ENCODE results near the gene PTBP3. TPM values are rescaled to one million over a fixed set of nuclear protein-coding genes. Genes with fewer than 3 reads are reported as not detected.
A peak's percentile ranks its signal among the peaks of the same experiment; 100 is the strongest.

Gene PTBP3
- total and polyA plus RNA-seq, 2 experiments from 2014 or later: 14.7 to 26.5 TPM

GRCh38 chr9:112249277-112249676 lies 84.1 kb downstream of the PTBP3 start:
- Histone ChIP-seq H3K9me3 (ENCODE audit: low read depth) (no peaks in the 10 kb centered on the region), H3K79me2 (ENCODE audit: insufficient read depth) (peaks cover 54% of the 10 kb centered on the region), H2AFZ (no peak overlapping the region), H3K27me3 (replicated peaks; ENCODE audit: insufficient read depth) (no peaks in the 10 kb centered on the region), H3K4me1 (ENCODE audit: insufficient read depth) (peaks cover 37% of the 10 kb centered on the region), H4K20me1 (ENCODE audit: insufficient read depth) (no peaks in the 10 kb centered on the region), H3F3A (ENCODE audit: insufficient read depth) (peaks cover 42% of the 10 kb centered on the region), H3K9ac (peak overlapping the region; percentile 6; the same call in 1 of the 2 replicates), H3K36me3 (ENCODE audit: low read depth) (peaks cover 14% of the 10 kb centered on the region; the same call in 1 of the 2 replicates), H3K9me2 (ENCODE audit: insufficient read depth) (no peaks in the 10 kb centered on the region), H3K4me3 (peak overlapping the region; percentile 54), H3K27ac (peak overlapping the region; percentile 64), H3K4me2 (ENCODE audit: unreplicated experiment) (peak overlapping the region; percentile 79)
- no peak for TF ChIP-seq EZH2phosphoT487 (IDR thresholded peaks at IDR 0.05; ENCODE audit: insufficient read depth, low read depth)
- TF ChIP-seq EZH2 (IDR thresholded peaks at IDR 0.05; ENCODE audit: insufficient read depth, poor library complexity, severe bottlenecking): no peak
- in situ Hi-C loops (cut with MboI): no loop called here
- DNase-seq: peak; percentile 55
- WGBS, 2 experiments (ENCODE audit: low coverage in 1 of 2, low lambda C conversion rate in 2 of 2, missing lambda C conversion rate in 2 of 2): 84 to 91% methylated on average over 1 of the region's 1 CpG

- in situ Hi-C loops (cut with MboI): no loop called here
Observed at GRCh38 chr9:112248722-112249121, 84.7 kb downstream of the PTBP3 start.

GRCh38 chr9:112247090-112247489 lies 86.3 kb downstream of the PTBP3 start:
- Histone ChIP-seq H3K36me3 (ENCODE audit: low read depth) (peaks cover 7% of the 10 kb centered on the region; the same call in 1 of the 2 replicates), H3K79me2 (ENCODE audit: insufficient read depth) (peaks cover 56% of the 10 kb centered on the region), H4K20me1 (ENCODE audit: insufficient read depth) (no peaks in the 10 kb centered on the region), H3K27ac (no peak overlapping the region), H3K4me1 (ENCODE audit: insufficient read depth) (peaks cover 30% of the 10 kb centered on the region), H3K4me3 (no peak overlapping the region), H3K4me2 (ENCODE audit: unreplicated experiment) (no peak overlapping the region), H3K9me3 (ENCODE audit: low read depth) (no peaks in the 10 kb centered on the region), H2AFZ (no peak overlapping the region), H3K9me2 (ENCODE audit: insufficient read depth) (no peaks in the 10 kb centered on the region), H3K9ac (no peak overlapping the region), H3F3A (ENCODE audit: insufficient read depth) (peaks cover 38% of the 10 kb centered on the region), H3K27me3 (replicated peaks; ENCODE audit: insufficient read depth) (no peaks in the 10 kb centered on the region)
- 98% methylated on average over 3 of the region's 3 CpGs for WGBS, 2 experiments (ENCODE audit: low coverage in 1 of 2, low lambda C conversion rate in 2 of 2, missing lambda C conversion rate in 2 of 2)
- no peak for DNase-seq
- TF ChIP-seq EZH2phosphoT487 (IDR thresholded peaks at IDR 0.05; ENCODE audit: insufficient read depth, low read depth) (no peak), EZH2 (IDR thresholded peaks at IDR 0.05; ENCODE audit: insufficient read depth, poor library complexity, severe bottlenecking) (no peak)
- in situ Hi-C loops (cut with MboI): no loop called here

More at GRCh38 chr9:112248722-112249121, 84.7 kb downstream of the PTBP3 start:
- H3K4me2 ChIP-seq (ENCODE audit: unreplicated experiment): peak overlapping the region; percentile 79
- peaks cover 53% of the 10 kb centered on the region for H3K79me2 ChIP-seq (ENCODE audit: insufficient read depth)
- no peaks in the 10 kb centered on the region for H3K27me3 ChIP-seq (replicated peaks; ENCODE audit: insufficient read depth)
- H3K9me2 ChIP-seq (ENCODE audit: insufficient read depth): no peaks in the 10 kb centered on the region
- TF ChIP-seq EZH2 (IDR thresholded peaks at IDR 0.05; ENCODE audit: insufficient read depth, poor library complexity, severe bottlenecking) (no peak), EZH2phosphoT487 (IDR thresholded peaks at IDR 0.05; ENCODE audit: insufficient read depth, low read depth) (no peak)
- H3K9me3 ChIP-seq (ENCODE audit: low read depth): no peaks in the 10 kb centered on the region
- no peak overlapping the region for H2AFZ ChIP-seq
- DNase-seq: peak; percentile 66
- H3K4me1 ChIP-seq (ENCODE audit: insufficient read depth): peaks cover 37% of the 10 kb centered on the region
- peaks cover 14% of the 10 kb centered on the region; the same call in 1 of the 2 replicates for H3K36me3 ChIP-seq (ENCODE audit: low read depth)
- peak overlapping the region; percentile 6; the same call in 1 of the 2 replicates for H3K9ac ChIP-seq
- 6 to 15% methylated on average over 1 of the region's 1 CpG for WGBS, 2 experiments (ENCODE audit: low coverage in 1 of 2, low lambda C conversion rate in 2 of 2, missing lambda C conversion rate in 2 of 2)
- H3F3A ChIP-seq (ENCODE audit: insufficient read depth): peaks cover 42% of the 10 kb centered on the region
- no peaks in the 10 kb centered on the region for H4K20me1 ChIP-seq (ENCODE audit: insufficient read depth)
- H3K27ac ChIP-seq: peak overlapping the region; percentile 64
- peak overlapping the region; percentile 54 for H3K4me3 ChIP-seq

DNA sequence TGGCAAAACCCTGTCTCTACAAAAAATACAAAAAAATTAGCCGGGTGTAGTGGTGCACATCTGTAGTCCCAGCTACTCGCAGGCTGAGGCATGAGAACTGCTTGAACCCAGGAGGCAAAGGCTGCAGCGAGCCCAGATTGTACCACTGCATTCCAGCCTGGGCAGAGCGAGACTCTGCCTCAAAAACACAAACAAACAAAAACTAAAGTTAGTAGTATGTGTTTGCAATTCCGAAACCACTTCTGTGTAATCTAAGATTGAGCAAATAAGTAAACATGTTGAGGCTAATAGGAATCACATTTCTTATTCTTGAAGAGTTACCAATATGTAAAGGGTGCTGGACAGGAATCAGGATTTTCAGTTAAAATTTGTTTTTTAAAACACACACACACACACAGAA lies 88.3 kb downstream of the PTBP3 start:
- TF ChIP-seq EZH2phosphoT487 (IDR thresholded peaks at IDR 0.05; ENCODE audit: insufficient read depth, low read depth) (no peak), EZH2 (IDR thresholded peaks at IDR 0.05; ENCODE audit: insufficient read depth, poor library complexity, severe bottlenecking) (no peak)
- Histone ChIP-seq H3K27ac (no peak overlapping the region), H3K4me1 (ENCODE audit: insufficient read depth) (peaks cover 33% of the 10 kb centered on the region), H3K9ac (no peak overlapping the region), H4K20me1 (ENCODE audit: insufficient read depth) (no peaks in the 10 kb centered on the region), H2AFZ (no peak overlapping the region), H3K27me3 (replicated peaks; ENCODE audit: insufficient read depth) (no peaks in the 10 kb centered on the region), H3K4me2 (ENCODE audit: unreplicated experiment) (no peak overlapping the region), H3K9me2 (ENCODE audit: insufficient read depth) (no peaks in the 10 kb centered on the region), H3K36me3 (ENCODE audit: low read depth) (no peaks in the 10 kb centered on the region), H3K79me2 (ENCODE audit: insufficient read depth) (peaks cover 51% of the 10 kb centered on the region), H3F3A (ENCODE audit: insufficient read depth) (peaks cover 27% of the 10 kb centered on the region), H3K9me3 (ENCODE audit: low read depth) (no peaks in the 10 kb centered on the region), H3K4me3 (no peak overlapping the region)
- no peak for DNase-seq
- 83 to 91% methylated on average over 5 of the region's 5 CpGs for WGBS, 2 experiments (ENCODE audit: low coverage in 1 of 2, low lambda C conversion rate in 2 of 2, missing lambda C conversion rate in 2 of 2)
- in situ Hi-C loops (cut with MboI): no loop called here
